ENCODE measurements around the gene GPR153.

Gene GPR153

GRCh38 chr1:6243053-6243834 is 17.7 kb downstream of the GPR153 start:
- peak overlapping the region; percentile 92 for H2AK5ac ChIP-seq (ENCODE audit: low read depth, low read length)
- DNase-seq (ENCODE audit: low spot score) = no peak
- peak overlapping the region; percentile 88 for H2BK5ac ChIP-seq (ENCODE audit: low read length)
- no peak overlapping the region for H2BK120ac ChIP-seq (ENCODE audit: low read depth, low read length)
- no peak overlapping the region for H4K91ac ChIP-seq (ENCODE audit: low read depth, low read length, poor library complexity)
- peak overlapping the region; percentile 32 for H3K18ac ChIP-seq (ENCODE audit: low read length)
- peak overlapping the region in 1 of 2 donors; percentile 45 for H3K4me3 ChIP-seq (ENCODE audit: low read length in 2 of 2)
- peak overlapping the region; percentile 32 for H2BK12ac ChIP-seq (ENCODE audit: low read length)
- no peak overlapping the region for H3K9ac ChIP-seq (ENCODE audit: low read depth, low read length, poor library complexity)
- no peak overlapping the region for H3K27ac ChIP-seq (replicated peaks; ENCODE audit: low read length)
- no peak overlapping the region for H4K8ac ChIP-seq (ENCODE audit: low read depth, low read length)
- no peaks in the 10 kb centered on the region for H3K36me3 ChIP-seq (replicated peaks in 1 of 2; ENCODE audit: control insufficient read depth in 2 of 2, insufficient read depth in 2 of 2, low read length in 2 of 2)
- H3K27me3 ChIP-seq (ENCODE audit: control insufficient read depth in 3 of 3, insufficient read depth in 3 of 3, low read depth in 1 of 3, low read length in 3 of 3) = peaks cover 15 to 43% (median 20%) of the 10 kb centered on the region in 3 experiments
- no peak overlapping the region for H2AFZ ChIP-seq (ENCODE audit: low read length)
- H3K14ac ChIP-seq (ENCODE audit: low read length) = peak overlapping the region; percentile 92
- peak overlapping the region; percentile 51 for H2BK15ac ChIP-seq (ENCODE audit: low read length)
- no peaks in the 10 kb centered on the region for H3K9me3 ChIP-seq (replicated peaks in 1 of 2; ENCODE audit: control insufficient read depth in 2 of 2, insufficient read depth in 1 of 2, low read depth in 1 of 2, low read length in 2 of 2)
- H3K4ac ChIP-seq (ENCODE audit: low read length) = no peak overlapping the region
- H3K23ac ChIP-seq (ENCODE audit: low read depth, low read length, poor library complexity) = peak overlapping the region; percentile 82
- no peaks in the 10 kb centered on the region for H3K79me1 ChIP-seq (ENCODE audit: low read depth, low read length)
- peaks cover 39 to 59% of the 10 kb centered on the region in 2 donors for H3K4me1 ChIP-seq (ENCODE audit: control insufficient read depth in 2 of 2, insufficient read depth in 1 of 2, low read depth in 1 of 2, low read length in 2 of 2)
- no CpG with 5 or more reads among the region's 20 CpGs for WGBS, 2 donors (ENCODE audit: extremely low coverage in 2 of 2, insufficient read length in 2 of 2, insufficient replicate concordance in 1 of 2)
- no peak overlapping the region for H3K4me2 ChIP-seq (ENCODE audit: insufficient read depth, low read length, poor library complexity, severe bottlenecking)

GRCh38 chr1:6241887-6242740 is 18.8 kb downstream of the GPR153 start:
- no peak for DNase-seq (ENCODE audit: low spot score)
- no peak overlapping the region for H3K4ac ChIP-seq (ENCODE audit: low read length)
- H2AFZ ChIP-seq (ENCODE audit: low read length) = peak overlapping the region; percentile 79
- H2BK5ac ChIP-seq (ENCODE audit: low read length) = peak overlapping the region; percentile 32
- no peak overlapping the region for H3K27ac ChIP-seq (replicated peaks; ENCODE audit: low read length)
- WGBS, 2 donors (ENCODE audit: extremely low coverage in 2 of 2, insufficient read length in 2 of 2, insufficient replicate concordance in 1 of 2) = no CpG with 5 or more reads among the region's 99 CpGs
- H4K8ac ChIP-seq (ENCODE audit: low read depth, low read length) = no peak overlapping the region
- H3K79me1 ChIP-seq (ENCODE audit: low read depth, low read length) = no peaks in the 10 kb centered on the region
- H2BK12ac ChIP-seq (ENCODE audit: low read length) = peak overlapping the region; percentile 10
- H3K27me3 ChIP-seq (ENCODE audit: control insufficient read depth in 3 of 3, insufficient read depth in 3 of 3, low read depth in 1 of 3, low read length in 3 of 3) = peaks cover 15 to 43% (median 20%) of the 10 kb centered on the region in 3 experiments
- H3K14ac ChIP-seq (ENCODE audit: low read length) = peak overlapping the region; percentile 38
- peak overlapping the region; percentile 32 for H2BK15ac ChIP-seq (ENCODE audit: low read length)
- peak overlapping the region in 1 of 2 donors; percentile 45 for H3K4me3 ChIP-seq (ENCODE audit: low read length in 2 of 2)
- H2AK5ac ChIP-seq (ENCODE audit: low read depth, low read length) = peak overlapping the region; percentile 87
- H3K4me2 ChIP-seq (ENCODE audit: insufficient read depth, low read length, poor library complexity, severe bottlenecking) = peak overlapping the region; percentile 83
- no peak overlapping the region for H4K91ac ChIP-seq (ENCODE audit: low read depth, low read length, poor library complexity)
- peak overlapping the region; percentile 31 for H2BK120ac ChIP-seq (ENCODE audit: low read depth, low read length)
- H3K4me1 ChIP-seq (ENCODE audit: control insufficient read depth in 2 of 2, insufficient read depth in 1 of 2, low read depth in 1 of 2, low read length in 2 of 2) = peaks cover 39 to 58% of the 10 kb centered on the region in 2 donors
- H3K36me3 ChIP-seq (replicated peaks in 1 of 2; ENCODE audit: control insufficient read depth in 2 of 2, insufficient read depth in 2 of 2, low read length in 2 of 2) = no peaks in the 10 kb centered on the region
- H3K9ac ChIP-seq (ENCODE audit: low read depth, low read length, poor library complexity) = peak overlapping the region; percentile 70
- peaks cover 0 to under 1% of the 10 kb centered on the region in 2 donors for H3K9me3 ChIP-seq (replicated peaks in 1 of 2; ENCODE audit: control insufficient read depth in 2 of 2, insufficient read depth in 1 of 2, low read depth in 1 of 2, low read length in 2 of 2)
- no peak overlapping the region for H3K23ac ChIP-seq (ENCODE audit: low read depth, low read length, poor library complexity)
- H3K18ac ChIP-seq (ENCODE audit: low read length) = peak overlapping the region; percentile 91

- H3K27ac ChIP-seq (replicated peaks; ENCODE audit: low read length) = no peak overlapping the region
- no peaks in the 10 kb centered on the region for H3K36me3 ChIP-seq (replicated peaks in 1 of 2; ENCODE audit: control insufficient read depth in 2 of 2, insufficient read depth in 2 of 2, low read length in 2 of 2)
- H3K4me1 ChIP-seq (ENCODE audit: control insufficient read depth in 2 of 2, insufficient read depth in 1 of 2, low read depth in 1 of 2, low read length in 2 of 2) = peaks cover 33 to 51% of the 10 kb centered on the region in 2 donors
- peak overlapping the region; percentile 79 for H2AFZ ChIP-seq (ENCODE audit: low read length)
- DNase-seq (ENCODE audit: low spot score) = no peak
- peak overlapping the region; percentile 91 for H3K18ac ChIP-seq (ENCODE audit: low read length)
- H3K14ac ChIP-seq (ENCODE audit: low read length) = peak overlapping the region; percentile 38
- no peak overlapping the region for H4K8ac ChIP-seq (ENCODE audit: low read depth, low read length)
- peak overlapping the region; percentile 87 for H2AK5ac ChIP-seq (ENCODE audit: low read depth, low read length)
- H2BK12ac ChIP-seq (ENCODE audit: low read length) = peak overlapping the region; percentile 94
- H3K4me3 ChIP-seq (ENCODE audit: low read length in 2 of 2) = peak overlapping the region in 1 of 2 donors; percentile 45
- peak overlapping the region; percentile 91 for H3K23ac ChIP-seq (ENCODE audit: low read depth, low read length, poor library complexity)
- H4K91ac ChIP-seq (ENCODE audit: low read depth, low read length, poor library complexity) = no peak overlapping the region
- H3K4me2 ChIP-seq (ENCODE audit: insufficient read depth, low read length, poor library complexity, severe bottlenecking) = peak overlapping the region; percentile 83
- peak overlapping the region; percentile 70 for H3K9ac ChIP-seq (ENCODE audit: low read depth, low read length, poor library complexity)
- H2BK15ac ChIP-seq (ENCODE audit: low read length) = peak overlapping the region; percentile 32
- H3K4ac ChIP-seq (ENCODE audit: low read length) = no peak overlapping the region
- no peaks in the 10 kb centered on the region for H3K79me1 ChIP-seq (ENCODE audit: low read depth, low read length)
- peak overlapping the region; percentile 35 for H2BK5ac ChIP-seq (ENCODE audit: low read length)
- peaks cover 15 to 40% (median 20%) of the 10 kb centered on the region in 3 experiments for H3K27me3 ChIP-seq (ENCODE audit: control insufficient read depth in 3 of 3, insufficient read depth in 3 of 3, low read depth in 1 of 3, low read length in 3 of 3)
- H2BK120ac ChIP-seq (ENCODE audit: low read depth, low read length) = peak overlapping the region; percentile 31
- peaks cover 0 to 3% of the 10 kb centered on the region in 2 donors for H3K9me3 ChIP-seq (replicated peaks in 1 of 2; ENCODE audit: control insufficient read depth in 2 of 2, insufficient read depth in 1 of 2, low read depth in 1 of 2, low read length in 2 of 2)
- no CpG with 5 or more reads among the region's 33 CpGs for WGBS, 2 donors (ENCODE audit: extremely low coverage in 2 of 2, insufficient read length in 2 of 2, insufficient replicate concordance in 1 of 2)
Observed at GRCh38 chr1:6241107-6241886, 19.6 kb downstream of the GPR153 start.
